ENCODE data around the gene PARD3. TPM values are rescaled to one million over a fixed set of nuclear protein-coding genes. Genes with fewer than 3 reads are reported as not detected.

The PARD3 gene
- total RNA-seq, 4 donors from 2014 or later, result 98.9 to 122 (median 105) TPM

- H3K4me3 ChIP-seq, result no peak overlapping the region
- intact Hi-C loops (cut with DNase I), result no loop called here
- peak; percentile 53 for DNase-seq (ENCODE audit: extremely low spot score)
- peaks cover 0 to 2% (median 1%) of the 10 kb centered on the region in 4 donors for H3K9me3 ChIP-seq
- no peaks in the 10 kb centered on the region for H3K27me3 ChIP-seq
- H3K36me3 ChIP-seq, result no peaks in the 10 kb centered on the region
- WGBS, result 95% methylated on average over 6 of the region's 6 CpGs
- H3K27ac ChIP-seq (replicated peaks in 1 of 4), result no peak overlapping the region
- no peak for TF ChIP-seq CTCF (IDR thresholded peaks at IDR 0.05)
- TF ChIP-seq POLR2A (IDR thresholded peaks at IDR 0.05; ENCODE audit: low read depth), result no peak
- TF ChIP-seq EP300 (IDR thresholded peaks at IDR 0.05), result no peak
- TF ChIP-seq POLR2AphosphoS5 (IDR thresholded peaks at IDR 0.05), result no peak
- no peaks in the 10 kb centered on the region for H3K4me1 ChIP-seq
These were observed 725.8 kb downstream of the PARD3 start for GRCh38 chr10:34089253-34089652.

- DNase-seq (ENCODE audit: extremely low spot score), result peak; percentile 72
- H3K27me3 ChIP-seq, result no peaks in the 10 kb centered on the region
- H3K4me1 ChIP-seq, result no peaks in the 10 kb centered on the region
- H3K27ac ChIP-seq (replicated peaks in 1 of 4), result no peak overlapping the region
- intact Hi-C loops (cut with DNase I), result no loop called here
- H3K9me3 ChIP-seq, result peaks cover 0 to 8% (median 5%) of the 10 kb centered on the region in 4 donors
- 98% methylated on average over 9 of the region's 9 CpGs for WGBS
- TF ChIP-seq POLR2A (IDR thresholded peaks at IDR 0.05; ENCODE audit: low read depth) (no peak), POLR2AphosphoS5 (IDR thresholded peaks at IDR 0.05) (no peak), CTCF (IDR thresholded peaks at IDR 0.05) (no peak), EP300 (IDR thresholded peaks at IDR 0.05) (no peak)
- H3K36me3 ChIP-seq, result no peaks in the 10 kb centered on the region
- H3K4me3 ChIP-seq, result no peak overlapping the region
These were observed 726.8 kb downstream of the PARD3 start for GRCh38 chr10:34088208-34088794.

- Histone ChIP-seq H3K4me1 (no peaks in the 10 kb centered on the region), H3K27me3 (no peaks in the 10 kb centered on the region), H3K27ac (replicated peaks in 1 of 4) (no peak overlapping the region), H3K36me3 (no peaks in the 10 kb centered on the region), H3K9me3 (peaks cover 0 to 8% (median 6%) of the 10 kb centered on the region in 4 donors), H3K4me3 (no peak overlapping the region)
- TF ChIP-seq CTCF (IDR thresholded peaks at IDR 0.05) (no peak), EP300 (IDR thresholded peaks at IDR 0.05) (no peak), POLR2A (IDR thresholded peaks at IDR 0.05; ENCODE audit: low read depth) (no peak), POLR2AphosphoS5 (IDR thresholded peaks at IDR 0.05) (no peak)
- intact Hi-C loops (cut with DNase I), result no loop called here
- peak; percentile 57 for DNase-seq (ENCODE audit: extremely low spot score)
- WGBS, result 100% methylated on average over 2 of the region's 3 CpGs
These were observed 728.0 kb downstream of the PARD3 start for GRCh38 chr10:34087095-34087418.

- 96% methylated on average over 2 of the region's 2 CpGs for WGBS
- intact Hi-C loops (cut with DNase I), result no loop called here
- Histone ChIP-seq H3K27ac (replicated peaks in 1 of 4) (no peak overlapping the region), H3K4me3 (no peak overlapping the region), H3K27me3 (no peaks in the 10 kb centered on the region), H3K4me1 (peaks cover 0 to 15% (median 10%) of the 10 kb centered on the region in 4 donors), H3K9me3 (peaks cover 0 to 8% (median 6%) of the 10 kb centered on the region in 4 donors), H3K36me3 (no peaks in the 10 kb centered on the region)
- DNase-seq (ENCODE audit: extremely low spot score), result no peak
- no peak for TF ChIP-seq POLR2AphosphoS5 (IDR thresholded peaks at IDR 0.05)
- TF ChIP-seq EP300 (IDR thresholded peaks at IDR 0.05), result no peak
- no peak for TF ChIP-seq CTCF (IDR thresholded peaks at IDR 0.05)
- TF ChIP-seq POLR2A (IDR thresholded peaks at IDR 0.05; ENCODE audit: low read depth), result no peak
These were observed 731.5 kb downstream of the PARD3 start for GRCh38 chr10:34083567-34083966.

GRCh38 chr10:34081948-34082347 is 733.1 kb downstream of the PARD3 start:
- peak; percentile 37 for DNase-seq (ENCODE audit: extremely low spot score)
- TF ChIP-seq CTCF (IDR thresholded peaks at IDR 0.05), result no peak
- TF ChIP-seq POLR2AphosphoS5 (IDR thresholded peaks at IDR 0.05), result no peak
- H3K4me3 ChIP-seq, result no peak overlapping the region
- intact Hi-C loops (cut with DNase I), result no loop called here
- H3K9me3 ChIP-seq, result peaks cover 0 to 8% (median 6%) of the 10 kb centered on the region in 4 donors
- H3K27me3 ChIP-seq, result no peaks in the 10 kb centered on the region
- WGBS, result 92% methylated on average over 11 of the region's 11 CpGs
- no peaks in the 10 kb centered on the region for H3K36me3 ChIP-seq
- peaks cover 7 to 25% (median 14%) of the 10 kb centered on the region in 4 donors for H3K4me1 ChIP-seq
- H3K27ac ChIP-seq (replicated peaks in 1 of 4), result no peak overlapping the region
